Lung (tissue), 12 donors: ENCODE measurements around the gene TBC1D23. TPM values are rescaled to one million over a fixed set of nuclear protein-coding genes. Genes with fewer than 3 reads are reported as not detected.

Source experiments
- ATAC-seq: fragments of 200-7000 bp; cut with Tn5 transposase; one replicate; pipeline ENCODE4 v1.9.1; 2020; ENCODE audit warnings: moderate number of reproducible peaks; ENCODE audit not compliant: insufficient read depth, low FRiP score
- DNase-seq, 3 donors: peaks; one replicate each; pipeline ENCODE4 v3.0.0-alpha.2; 2013 to 2017
- H3K27ac ChIP-seq, 2 donors: one replicate each; pipeline ENCODE4 v1.5.1; 2013; ENCODE audit warnings: mild to moderate bottlenecking in 2 of 2, moderate library complexity in 2 of 2, control low read depth in 1 of 2, inconsistent platforms in 1 of 2, low read depth in 1 of 2, low read length in 1 of 2
- H3K27me3 ChIP-seq, 3 donors: one replicate each; pipeline ENCODE4 v1.5.1; 2013; ENCODE audit warnings: low read length in 2 of 3; ENCODE audit not compliant: control insufficient read depth in 3 of 3, insufficient read depth in 3 of 3
- H3K36me3 ChIP-seq, 4 donors: one replicate each; pipeline ENCODE4 v1.5.1; 2013; ENCODE audit warnings: low read length in 4 of 4, mild to moderate bottlenecking in 1 of 4, moderate library complexity in 1 of 4; ENCODE audit not compliant: control insufficient read depth in 4 of 4, insufficient read depth in 4 of 4
- H3K4me1 ChIP-seq, 5 donors: one replicate each; pipeline ENCODE4 v1.5.1; 2013; ENCODE audit warnings: low read length in 5 of 5, mild to moderate bottlenecking in 2 of 5, moderate library complexity in 1 of 5; ENCODE audit not compliant: control insufficient read depth in 5 of 5, insufficient read depth in 5 of 5
- H3K4me3 ChIP-seq: one replicate; pipeline ENCODE4 v1.5.1; 2013; ENCODE audit warnings: mild to moderate bottlenecking, control low read depth, moderate library complexity
- H3K9ac ChIP-seq, 2 donors: one replicate each; pipeline ENCODE4 v1.5.1; 2013; ENCODE audit warnings: low read length in 2 of 2, control low read depth in 1 of 2; ENCODE audit not compliant: insufficient read depth in 1 of 2
- H3K9me3 ChIP-seq, 4 donors: one replicate each; pipeline ENCODE4 v1.5.1; 2013; ENCODE audit warnings: low read length in 3 of 4, mild to moderate bottlenecking in 1 of 4, moderate library complexity in 1 of 4; ENCODE audit not compliant: control insufficient read depth in 4 of 4, insufficient read depth in 3 of 4
- CTCF ChIP-seq: IDR thresholded peaks from 2 replicates; pipeline ENCODE4 v1.5.1; 2012; ENCODE audit warnings: mild to moderate bottlenecking; ENCODE audit errors: control extremely low read depth, extremely low read depth
- WGBS, 2 donors: extraction: QIAGEN DNeasy Blood & Tissue Kit; methylation state at CpG; one replicate each; pipeline ENCODE4 v1.1.7; 2013; 5-methylcytosine and 5-hydroxymethylcytosine counted together
- polyA plus RNA-seq, 2 donors: library from polyadenylated mRNA; stranded (reverse); fragments of 200-250 nt; gene quantifications; one replicate each; pipeline ENCODE4 v1.2.1, GENCODE V29; 2013
- total RNA-seq, 2 donors: library from RNA; depleted of rRNA in 1 of 2; stranded (reverse); fragments of >200 nt in 1 of 2; gene quantifications; one replicate each; pipeline ENCODE4 v1.2.1, GENCODE V29; 2014 to 2021
- donor health status: control.
- donor health status: control.
- donor health status: Bipolar disorder and iron deficiency.
- donor health status: healthy.
- donor health status: DM: yes; HTN: yes; CAD: no.

The TBC1D23 gene
- total and polyA plus RNA-seq, 4 donors: 15.7 to 60.6 (median 26.9) TPM

DNA sequence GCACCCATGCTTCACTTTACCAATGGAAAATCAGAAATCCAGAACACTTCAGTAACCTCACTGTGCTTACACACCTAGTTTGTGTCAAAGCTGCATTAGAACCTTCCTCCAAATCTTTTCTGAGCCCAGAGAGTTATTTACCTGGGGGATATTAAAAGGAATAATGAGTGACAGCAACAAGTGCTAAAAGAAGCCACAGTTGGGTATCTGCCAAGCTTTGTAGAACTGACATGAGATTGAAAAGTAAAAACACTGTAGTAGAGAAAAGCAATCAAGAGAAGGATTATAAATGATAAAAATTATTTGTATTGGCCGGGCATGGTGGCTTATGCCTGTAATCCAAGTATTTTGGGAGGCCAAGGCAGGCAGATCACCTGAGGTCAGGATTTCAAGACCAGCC, 8.8 kb upstream of the TBC1D23 start:
- H3K36me3 ChIP-seq: no peaks in the 10 kb centered on the region
- WGBS, 2 donors: 85 to 93% methylated on average over 1 of the region's 1 CpG

DNA sequence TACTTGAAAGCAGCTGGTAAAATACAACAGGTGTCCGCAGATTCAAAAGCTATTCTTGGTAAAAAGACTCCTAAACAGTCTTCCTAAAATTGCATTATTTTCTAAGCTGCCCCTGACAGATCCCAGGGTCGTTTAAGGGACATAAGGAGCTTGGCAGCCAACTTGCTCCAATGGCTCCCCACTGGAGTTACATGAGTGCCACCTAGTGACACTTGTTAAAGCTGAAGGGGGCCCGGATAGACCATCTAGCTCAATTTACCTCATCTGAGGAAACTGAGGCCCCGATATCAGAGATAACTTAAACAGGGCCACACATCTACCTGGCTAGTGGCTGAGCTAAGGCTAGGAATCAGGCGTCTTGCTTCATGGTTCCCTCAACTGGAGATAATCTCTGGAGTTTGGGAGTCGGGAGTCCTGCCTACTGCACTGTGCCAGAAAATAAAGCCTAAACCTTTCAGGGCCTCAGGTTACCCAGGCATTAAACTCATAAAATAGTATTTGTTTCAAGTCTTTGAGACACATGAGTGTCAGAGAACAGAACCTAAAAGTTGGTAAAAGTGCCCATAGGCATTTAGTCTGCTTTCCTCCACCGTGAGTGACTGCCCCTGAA, 6.5 kb upstream of the TBC1D23 start:
- no peaks in the 10 kb centered on the region for H3K27me3 ChIP-seq
- peak; percentile 64 for TF ChIP-seq CTCF
- DNase-seq (peak; percentile 75 to 88 (median 85)), ATAC-seq (no peak)
- no peak overlapping the region for H3K9ac ChIP-seq
- H3K4me3 ChIP-seq: no peak overlapping the region
- 35 to 42% methylated on average over 7 of the region's 7 CpGs for WGBS, 2 donors
- peaks cover 0 to 5% (median 0%) of the 10 kb centered on the region in 5 donors for H3K4me1 ChIP-seq
- no peaks in the 10 kb centered on the region for H3K9me3 ChIP-seq
- H3K27ac ChIP-seq: no peak overlapping the region
- H3K36me3 ChIP-seq: no peaks in the 10 kb centered on the region

More for the DNA sequence above, 8.8 kb upstream of the TBC1D23 start:
- TF ChIP-seq CTCF: no peak
- Histone ChIP-seq H3K4me3 (no peak overlapping the region), H3K27ac (no peak overlapping the region), H3K9me3 (no peaks in the 10 kb centered on the region), H3K4me1 (peaks cover 0 to 5% (median 0%) of the 10 kb centered on the region in 5 donors), H3K27me3 (no peaks in the 10 kb centered on the region), H3K9ac (no peak overlapping the region)
- ATAC-seq: no peak
- no peak for DNase-seq

GRCh38 chr3:100256731-100257151, 4.1 kb upstream of the TBC1D23 start:
- no peak overlapping the region for H3K4me3 ChIP-seq
- no peak for ATAC-seq
- no peaks in the 10 kb centered on the region for H3K9me3 ChIP-seq
- DNase-seq: no peak
- H3K27ac ChIP-seq: no peak overlapping the region
- H3K27me3 ChIP-seq: no peaks in the 10 kb centered on the region
- no peak for TF ChIP-seq CTCF
- peaks cover 0 to 13% (median 5%) of the 10 kb centered on the region in 5 donors for H3K4me1 ChIP-seq
- no peak overlapping the region for H3K9ac ChIP-seq
- H3K36me3 ChIP-seq: peaks cover 0 to 4% (median 0%) of the 10 kb centered on the region in 4 donors

- TF ChIP-seq CTCF: no peak
- Histone ChIP-seq H3K9me3 (no peaks in the 10 kb centered on the region), H3K36me3 (peaks cover 0 to 4% (median 0%) of the 10 kb centered on the region in 4 donors), H3K9ac (no peak overlapping the region), H3K27ac (no peak overlapping the region), H3K4me1 (peaks cover 2 to 18% (median 7%) of the 10 kb centered on the region in 5 donors), H3K27me3 (no peaks in the 10 kb centered on the region), H3K4me3 (no peak overlapping the region)
- ATAC-seq (no peak), DNase-seq (no peak)
- 85 to 86% methylated on average over 3 of the region's 3 CpGs for WGBS, 2 donors
These were observed 3.2 kb upstream of the TBC1D23 start for GRCh38 chr3:100257586-100257985.
